Activated T-helper 17 cell treated with anti-CD3 and anti-CD28 coated beads, Interleukin-2, amount 50 U/mL, for 72 hours (primary cell): ENCODE measurements around the gene CATSPER1. TPM values are rescaled to one million over a fixed set of nuclear protein-coding genes. Genes with fewer than 3 reads are reported as not detected.

ENCODE experiments used
- total RNA-seq, 2 donors: library from RNA; stranded (reverse); gene quantifications; one replicate each; pipeline ENCODE4 v1.2.3, GENCODE V29; 2022

CATSPER1 gene
- total RNA-seq, 2 donors from 2014 or later: 2.1 TPM; not detected in 1

Other genes starting within 250 kb of the CATSPER1 start
- gene AP5B1, start 245.5 kb downstream of the CATSPER1 start, total RNA-seq: 10 to 100 TPM; 17.2 to 21.9 TPM
- gene OVOL1, start 239.4 kb downstream of the CATSPER1 start, total RNA-seq: under 1 TPM in 1 of 2 donors, not detected in 1; 0.98 TPM
- gene SNX32, start 192.5 kb downstream of the CATSPER1 start, total RNA-seq: 1 to 10 TPM; 1.6 to 6.6 TPM
- gene CFL1, start 168.3 kb downstream of the CATSPER1 start, total RNA-seq: 1,000 to 10,000 TPM in 1 of 2 donors, 100 to 1,000 TPM in 1; 682 to 1,566 TPM
- 10 to 100 TPM; 65.2 to 77.2 TPM for gene MUS81, start 166.0 kb downstream of the CATSPER1 start, total RNA-seq
- gene EFEMP2, start 153.7 kb downstream of the CATSPER1 start, total RNA-seq: 10 to 100 TPM; 11.5 to 76.3 TPM
- gene CTSW, start 146.6 kb downstream of the CATSPER1 start, total RNA-seq: 10 to 100 TPM in 1 of 2 donors, 1 to 10 TPM in 1; 5.4 to 23.6 TPM
- gene FIBP, start 138.0 kb downstream of the CATSPER1 start, total RNA-seq: 100 to 1,000 TPM in 1 of 2 donors, 10 to 100 TPM in 1; 75.8 to 102 TPM
- 10 to 100 TPM; 21.0 to 37.2 TPM for gene CCDC85B, start 135.8 kb downstream of the CATSPER1 start, total RNA-seq
- 10 to 100 TPM; 18.7 to 24.8 TPM for gene FOSL1, start 126.1 kb downstream of the CATSPER1 start, total RNA-seq
- gene C11orf68, start 107.4 kb downstream of the CATSPER1 start, total RNA-seq: 10 to 100 TPM; 20.9 to 30.1 TPM
- gene DRAP1, start 107.1 kb downstream of the CATSPER1 start, total RNA-seq: 10 to 100 TPM; 85.3 to 94.5 TPM
- not detected for gene TSGA10IP, start 81.0 kb downstream of the CATSPER1 start, total RNA-seq
- 10 to 100 TPM; 44.7 to 51.3 TPM for gene SART1, start 64.7 kb downstream of the CATSPER1 start, total RNA-seq
- 10 to 100 TPM; 47.6 to 66.3 TPM for gene EIF1AD, start 24.3 kb downstream of the CATSPER1 start, total RNA-seq
- 100 to 1,000 TPM; 158 to 245 TPM for gene BANF1, start 24.0 kb downstream of the CATSPER1 start, total RNA-seq
- under 1 TPM in 1 of 2 donors, not detected in 1; 0.37 TPM for gene CST6, start 14.5 kb downstream of the CATSPER1 start, total RNA-seq
- gene GAL3ST3, start 22.7 kb upstream of the CATSPER1 start, total RNA-seq: under 1 TPM in 1 of 2 donors, not detected in 1; 0.45 TPM
- gene SF3B2, start 25.9 kb upstream of the CATSPER1 start, total RNA-seq: 100 to 1,000 TPM; 201 to 237 TPM
- gene PACS1, start 43.8 kb upstream of the CATSPER1 start, total RNA-seq: 100 to 1,000 TPM in 1 of 2 donors, 10 to 100 TPM in 1; 84.5 to 105 TPM
- gene KLC2, start 231.2 kb upstream of the CATSPER1 start, total RNA-seq: 10 to 100 TPM; 38.3 to 45.2 TPM
- gene RAB1B, start 242.2 kb upstream of the CATSPER1 start, total RNA-seq: 100 to 1,000 TPM; 116 to 178 TPM